Omental fat pad (tissue), 4 donors: ENCODE results near the gene TMEM181. TPM values are rescaled to one million over a fixed set of nuclear protein-coding genes. Genes with fewer than 3 reads are reported as not detected.
"Not testable (repeated sequence)": the region's sequence is repeated elsewhere in the genome, so short reads cannot be mapped to it uniquely, and the experiment has no call there.

Experiments used
- ATAC-seq: fragments of 150-250 bp; one replicate; pipeline ENCODE4 v1.9.1; 2016; ENCODE audit warnings: mild to moderate bottlenecking, moderate library complexity; ENCODE audit not compliant: low FRiP score
- DNase-seq: peaks from one replicate; pipeline ENCODE4 v3.0.0-alpha.2; 2019; ENCODE audit warnings: low spot score
- CTCF ChIP-seq, 3 donors: fragments of 450-650 bp; IDR thresholded peaks; one replicate each; pipeline ENCODE4 v1.5.1; 2016 to 2017; ENCODE audit warnings: antibody characterized with exemption in 3 of 3, mild to moderate bottlenecking in 3 of 3, moderate library complexity in 2 of 3
- total RNA-seq, 4 donors: library from RNA; depleted of rRNA; stranded (reverse); fragments of >200 nt; gene quantifications; one replicate each; pipeline ENCODE4 v1.1.0, GENCODE V29; 2016

Gene TMEM181
- total RNA-seq, 4 donors from 2014 or later: 16.1 to 27.6 (median 20.6) TPM

GRCh38 chr6:158655569-158656450, 95.9 kb downstream of the TMEM181 start:
- TF ChIP-seq CTCF (IDR thresholded peaks at IDR 0.05): no peak
- DNase-seq (no peak), ATAC-seq (no peak)

GRCh38 chr6:158656986-158657385, 97.1 kb downstream of the TMEM181 start:
- not testable (repeated sequence) for ATAC-seq, DNase-seq

- no peak for ATAC-seq
- TF ChIP-seq CTCF (IDR thresholded peaks at IDR 0.05): no peak
- no peak for DNase-seq
These were observed 100.5 kb downstream of the TMEM181 start for GRCh38 chr6:158660333-158660754.

GRCh38 chr6:158661156-158661685, 101.3 kb downstream of the TMEM181 start:
- DNase-seq: no peak
- no peak for ATAC-seq
- no peak for TF ChIP-seq CTCF (IDR thresholded peaks at IDR 0.05)

- TF ChIP-seq CTCF (IDR thresholded peaks at IDR 0.05): no peak
- ATAC-seq (no peak), DNase-seq (no peak)
These were observed 102.7 kb downstream of the TMEM181 start for GRCh38 chr6:158662607-158662953.

GRCh38 chr6:158662954-158663624, 103.2 kb downstream of the TMEM181 start:
- ATAC-seq (no peak), DNase-seq (no peak)
- TF ChIP-seq CTCF (IDR thresholded peaks at IDR 0.05): no peak

- DNase-seq (no peak), ATAC-seq (no peak)
- TF ChIP-seq CTCF (IDR thresholded peaks at IDR 0.05): no peak
These were observed 103.8 kb downstream of the TMEM181 start for GRCh38 chr6:158663625-158664165.
